WTC11 (cell line): ENCODE data around the gene MAP3K5.

Experiments used
- RORB ChIP-seq: fragments of 250-450 bp; sonication (Bioruptor Pico); IDR thresholded peaks from 2 replicates; pipeline ENCODE4 v1.9.0; 2021; ENCODE audit warnings: mild to moderate bottlenecking
- TF ChIP-seq, protein P1 (sequence below): fragments of 200-600 bp; IDR thresholded peaks from 2 replicates; pipeline ENCODE4 v1.8.0; 2022; ENCODE audit warnings: antibody characterized with exemption

DNA sequence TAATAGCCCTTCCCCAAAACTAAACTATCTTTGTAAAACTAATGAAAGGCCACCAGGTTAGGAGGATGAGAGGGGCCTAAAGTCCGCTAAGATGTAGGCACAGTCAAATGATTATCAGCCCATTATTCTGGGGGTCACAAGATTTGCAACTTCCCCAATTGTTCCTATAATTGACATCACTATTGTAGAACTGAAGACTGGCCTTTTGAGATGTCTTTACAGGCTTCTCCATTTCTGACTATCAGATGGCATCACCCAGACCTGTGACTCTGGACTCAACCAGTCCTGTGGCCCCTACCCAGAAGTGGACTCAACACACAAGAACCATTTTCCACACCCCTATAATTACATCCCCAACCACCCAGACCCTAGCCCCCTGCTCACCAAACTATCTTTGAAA, 180.5 kb downstream of the MAP3K5 start:
- TF ChIP-seq, protein P1, sequence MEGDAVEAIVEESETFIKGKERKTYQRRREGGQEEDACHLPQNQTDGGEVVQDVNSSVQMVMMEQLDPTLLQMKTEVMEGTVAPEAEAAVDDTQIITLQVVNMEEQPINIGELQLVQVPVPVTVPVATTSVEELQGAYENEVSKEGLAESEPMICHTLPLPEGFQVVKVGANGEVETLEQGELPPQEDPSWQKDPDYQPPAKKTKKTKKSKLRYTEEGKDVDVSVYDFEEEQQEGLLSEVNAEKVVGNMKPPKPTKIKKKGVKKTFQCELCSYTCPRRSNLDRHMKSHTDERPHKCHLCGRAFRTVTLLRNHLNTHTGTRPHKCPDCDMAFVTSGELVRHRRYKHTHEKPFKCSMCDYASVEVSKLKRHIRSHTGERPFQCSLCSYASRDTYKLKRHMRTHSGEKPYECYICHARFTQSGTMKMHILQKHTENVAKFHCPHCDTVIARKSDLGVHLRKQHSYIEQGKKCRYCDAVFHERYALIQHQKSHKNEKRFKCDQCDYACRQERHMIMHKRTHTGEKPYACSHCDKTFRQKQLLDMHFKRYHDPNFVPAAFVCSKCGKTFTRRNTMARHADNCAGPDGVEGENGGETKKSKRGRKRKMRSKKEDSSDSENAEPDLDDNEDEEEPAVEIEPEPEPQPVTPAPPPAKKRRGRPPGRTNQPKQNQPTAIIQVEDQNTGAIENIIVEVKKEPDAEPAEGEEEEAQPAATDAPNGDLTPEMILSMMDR = no peak
- no peak for TF ChIP-seq RORB (CRISPR knock-in tag)
